SK-N-SH treated with all-trans-retinoic acid at 6 μM for 48 hours (cell line): Measurements from ENCODE around the gene ASCC3.
"Not testable (repeated sequence)": the region's sequence is repeated elsewhere in the genome, so short reads cannot be mapped to it uniquely, and the experiment has no call there.

Experiments used
- CREB5 ChIP-seq: fragments of 250-450 bp; sonication (Bioruptor Pico); IDR thresholded peaks from 2 replicates; pipeline ENCODE4 v1.5.1; 2020; ENCODE audit warnings: low read depth, mild to moderate bottlenecking, moderate library complexity
- GLIS3 ChIP-seq: fragments of 250-450 bp; sonication (Bioruptor Pico); IDR thresholded peaks from 2 replicates; pipeline ENCODE4 v1.5.0; 2020; ENCODE audit warnings: mild to moderate bottlenecking, moderate library complexity
- PATZ1 ChIP-seq: fragments of 250-450 bp; sonication (Bioruptor Pico); IDR thresholded peaks from 2 replicates; pipeline ENCODE4 v1.8.0; 2020; ENCODE audit warnings: mild to moderate bottlenecking, moderate library complexity, borderline replicate concordance
- POU6F1 ChIP-seq: fragments of 250-450 bp; sonication (Bioruptor Pico); IDR thresholded peaks from 2 replicates; pipeline ENCODE4 v1.8.0; 2021; ENCODE audit warnings: low read depth, mild to moderate bottlenecking, moderate library complexity, borderline replicate concordance
- PPARA ChIP-seq: fragments of 250-450 bp; sonication (Bioruptor Pico); IDR thresholded peaks from 2 replicates; pipeline ENCODE4 v1.5.0; 2020; ENCODE audit warnings: mild to moderate bottlenecking, borderline replicate concordance
- SNAI2 ChIP-seq: fragments of 250-450 bp; sonication (Bioruptor Pico); IDR thresholded peaks from 2 replicates; pipeline ENCODE4 v1.5.0; 2020; ENCODE audit warnings: mild to moderate bottlenecking, moderate library complexity
- TCF4 ChIP-seq: fragments of 250-450 bp; sonication (Bioruptor Pico); IDR thresholded peaks from 2 replicates; pipeline ENCODE4 v1.8.0; 2021; ENCODE audit warnings: mild to moderate bottlenecking, moderate library complexity, borderline replicate concordance
- ZFP30 ChIP-seq: fragments of 450-650 bp; formaldehyde crosslinking; IDR thresholded peaks from 2 replicates; pipeline ENCODE4 v1.5.0; 2022; ENCODE audit warnings: mild to moderate bottlenecking, moderate library complexity
- ZNF565 ChIP-seq: fragments of 450-650 bp; formaldehyde crosslinking; conservative IDR thresholded peaks from 2 replicates; pipeline ENCODE4 v1.5.0; 2020; ENCODE audit warnings: low read depth, mild to moderate bottlenecking, moderate library complexity

- TF ChIP-seq ZFP30, CREB5, TCF4, PATZ1, POU6F1, PPARA, GLIS3, SNAI2, ZNF565 (CRISPR knock-in tag): not testable (repeated sequence)
Measured at GRCh38 chr6:100829077-100829595, 52.0 kb downstream of the ASCC3 start.
